ENCODE measurements around the gene TUBG2. TPM values are rescaled to one million over a fixed set of nuclear protein-coding genes. Genes with fewer than 3 reads are reported as not detected.

Gene TUBG2
- total RNA-seq, 2 donors from 2014 or later = 36.8 to 57.7 TPM

DNA sequence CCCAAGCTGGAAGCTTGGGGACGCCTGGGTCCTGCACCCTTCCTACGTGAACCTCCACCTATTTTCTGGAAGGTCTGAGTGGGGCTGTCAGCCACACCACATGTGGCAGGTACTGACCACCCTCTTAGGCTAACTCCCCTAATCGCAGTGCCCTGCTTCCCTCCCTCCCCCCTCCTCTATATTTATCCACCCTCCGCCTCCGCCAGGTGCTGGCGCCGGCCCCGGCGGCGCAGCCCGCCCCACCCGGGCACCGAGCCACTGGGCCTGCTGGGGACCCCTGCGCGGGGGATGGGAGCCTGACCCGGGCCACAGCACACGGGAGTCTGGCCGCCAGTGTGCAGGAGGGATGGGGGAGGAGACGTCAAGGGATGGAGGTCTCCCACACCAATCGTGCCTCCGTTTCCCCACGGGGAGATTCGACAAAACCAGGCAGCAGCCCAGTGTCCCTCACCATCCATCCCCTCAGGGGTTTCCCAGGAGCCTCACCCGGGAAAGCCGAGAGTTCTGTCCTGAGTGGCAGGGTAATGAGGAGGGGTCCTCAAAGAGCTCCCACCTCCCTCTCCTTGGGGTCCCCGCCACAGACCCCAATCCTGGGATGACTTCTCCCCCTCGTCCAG lies 16.4 kb downstream of the TUBG2 start:
- Histone ChIP-seq H3K36me3 (peaks cover 0 to 3% of the 10 kb centered on the region in 2 donors), H3K4me1 (replicated peaks) (peaks cover 9% of the 10 kb centered on the region), H3K27ac (peak overlapping the region; percentile 85 to 98), H3K9me3 (no peaks in the 10 kb centered on the region), H3K27me3 (replicated peaks; ENCODE audit: insufficient read depth) (no peaks in the 10 kb centered on the region), H3K4me3 (peak overlapping the region; percentile 54 to 66)
- intact Hi-C loops (cut with DNase I) = loop anchor here (5.0 to 10.0 kb wide), 2 partner anchors 68 to 251 kb away; partner anchors contain the start of genes CAVIN1, RETREG3 and TUBG1
- DNase-seq (ENCODE audit: low spot score) = peak; percentile 26
- no peak for TF ChIP-seq POLR2A (IDR thresholded peaks at IDR 0.05)
- TF ChIP-seq, protein P1, sequence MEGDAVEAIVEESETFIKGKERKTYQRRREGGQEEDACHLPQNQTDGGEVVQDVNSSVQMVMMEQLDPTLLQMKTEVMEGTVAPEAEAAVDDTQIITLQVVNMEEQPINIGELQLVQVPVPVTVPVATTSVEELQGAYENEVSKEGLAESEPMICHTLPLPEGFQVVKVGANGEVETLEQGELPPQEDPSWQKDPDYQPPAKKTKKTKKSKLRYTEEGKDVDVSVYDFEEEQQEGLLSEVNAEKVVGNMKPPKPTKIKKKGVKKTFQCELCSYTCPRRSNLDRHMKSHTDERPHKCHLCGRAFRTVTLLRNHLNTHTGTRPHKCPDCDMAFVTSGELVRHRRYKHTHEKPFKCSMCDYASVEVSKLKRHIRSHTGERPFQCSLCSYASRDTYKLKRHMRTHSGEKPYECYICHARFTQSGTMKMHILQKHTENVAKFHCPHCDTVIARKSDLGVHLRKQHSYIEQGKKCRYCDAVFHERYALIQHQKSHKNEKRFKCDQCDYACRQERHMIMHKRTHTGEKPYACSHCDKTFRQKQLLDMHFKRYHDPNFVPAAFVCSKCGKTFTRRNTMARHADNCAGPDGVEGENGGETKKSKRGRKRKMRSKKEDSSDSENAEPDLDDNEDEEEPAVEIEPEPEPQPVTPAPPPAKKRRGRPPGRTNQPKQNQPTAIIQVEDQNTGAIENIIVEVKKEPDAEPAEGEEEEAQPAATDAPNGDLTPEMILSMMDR (IDR thresholded peaks at IDR 0.05) = peak in 1 of 4 experiments; percentile 4
- WGBS = 1% methylated on average over 24 of the region's 27 CpGs

DNA sequence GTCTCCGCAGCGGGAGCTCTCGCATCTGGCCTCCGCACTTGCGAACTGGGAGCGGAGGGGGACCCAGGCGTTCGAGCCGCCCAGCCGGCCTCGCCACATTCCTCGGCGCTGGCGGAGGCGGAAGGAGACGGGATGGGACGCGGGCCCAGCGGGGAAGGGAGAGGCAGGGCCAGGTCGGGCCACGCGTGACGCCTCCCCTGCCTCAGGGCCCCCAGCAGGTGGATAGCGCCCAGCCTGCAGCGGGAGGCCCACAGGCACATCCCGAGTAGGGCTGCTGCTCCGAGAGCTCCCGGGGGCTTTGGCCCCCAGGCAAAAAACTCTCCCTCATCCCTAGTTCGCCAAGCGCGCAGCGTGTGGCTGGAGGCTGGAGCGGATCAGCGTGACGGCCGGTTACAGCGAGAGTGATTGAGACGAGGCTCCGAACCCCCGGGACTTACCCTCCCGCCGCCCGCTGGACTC lies 16.9 kb downstream of the TUBG2 start:
- no peaks in the 10 kb centered on the region for H3K36me3 ChIP-seq
- TF ChIP-seq POLR2AphosphoS5 (IDR thresholded peaks at IDR 0.05) (peak; percentile 64), POLR2A (IDR thresholded peaks at IDR 0.05) (peak; percentile 69)
- TF ChIP-seq, protein P1 (IDR thresholded peaks at IDR 0.05) = peak in 1 of 4 experiments; percentile 21
- H3K27me3 ChIP-seq (replicated peaks; ENCODE audit: insufficient read depth) = no peaks in the 10 kb centered on the region
- intact Hi-C loops (cut with DNase I) = loop anchor here (5.0 to 10.0 kb wide), 2 partner anchors 69 to 251 kb away; partner anchors contain the start of genes CAVIN1, RETREG3 and TUBG1
- peaks cover 9% of the 10 kb centered on the region for H3K4me1 ChIP-seq (replicated peaks)
- no peaks in the 10 kb centered on the region for H3K9me3 ChIP-seq
- H3K4me3 ChIP-seq = peak overlapping the region; percentile 54 to 66
- DNase-seq (ENCODE audit: low spot score) = peak; percentile 69
- WGBS = under 1% methylated on average over 43 of the region's 43 CpGs
- peak overlapping the region; percentile 85 to 98 for H3K27ac ChIP-seq

DNA sequence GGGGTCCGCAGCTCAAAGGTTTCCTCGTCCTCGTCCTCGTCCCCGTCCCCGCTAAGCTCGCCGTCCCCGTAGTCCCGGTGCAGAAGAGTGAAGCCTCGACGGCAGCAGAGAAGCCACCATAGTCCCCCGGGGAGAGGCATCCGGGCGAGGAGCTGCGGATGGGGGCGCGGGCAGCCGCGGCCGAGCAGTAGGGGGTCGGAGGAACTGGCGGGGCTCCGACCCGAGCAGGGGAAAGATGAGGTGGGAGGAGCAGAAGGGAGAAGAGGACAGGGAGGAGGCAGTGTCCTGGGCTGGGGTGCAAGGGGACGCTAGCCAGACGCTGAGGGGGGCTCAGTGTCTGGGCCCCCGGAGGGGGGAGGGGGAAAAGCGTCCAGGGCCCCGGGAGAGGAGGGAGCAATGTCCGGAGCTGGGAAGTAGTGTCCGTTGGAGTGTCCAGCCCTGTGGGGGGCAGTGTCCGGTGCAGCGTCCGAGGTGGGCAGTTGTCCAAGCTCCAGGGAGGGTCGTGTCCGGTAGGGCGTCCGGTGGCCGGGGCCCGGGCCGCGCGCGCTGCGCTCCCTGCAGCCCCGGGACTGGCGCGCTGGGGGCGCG lies 17.4 kb downstream of the TUBG2 start, which contains the start of gene PLEKHH3:
TSS of gene PLEKHH3 (minus strand) at position 571 of the 588 bp plus-strand sequence. CDS start at position 140, 431 bp downstream.
- Histone ChIP-seq H3K4me1 (replicated peaks) (peaks cover 9% of the 10 kb centered on the region), H3K36me3 (no peaks in the 10 kb centered on the region), H3K27me3 (replicated peaks; ENCODE audit: insufficient read depth) (no peaks in the 10 kb centered on the region), H3K9me3 (no peaks in the 10 kb centered on the region), H3K4me3 (peak within 1 kb of the TSS; percentile 62 to 72), H3K27ac (peak within 1 kb of the TSS; percentile 98)
- DNase-seq (ENCODE audit: low spot score) = no peak
- TF ChIP-seq, protein P1 (IDR thresholded peaks at IDR 0.05) = peak in 1 of 4 experiments; percentile 38
- TF ChIP-seq POLR2AphosphoS5 (IDR thresholded peaks at IDR 0.05) (no peak), POLR2A (IDR thresholded peaks at IDR 0.05) (peak; percentile 93)
- WGBS = under 1% methylated on average over 51 of the region's 51 CpGs
- intact Hi-C loops (cut with DNase I) = loop anchor here (5.0 to 10.0 kb wide), 2 partner anchors 69 to 252 kb away; partner anchors contain the start of genes CAVIN1, RETREG3 and TUBG1

DNA sequence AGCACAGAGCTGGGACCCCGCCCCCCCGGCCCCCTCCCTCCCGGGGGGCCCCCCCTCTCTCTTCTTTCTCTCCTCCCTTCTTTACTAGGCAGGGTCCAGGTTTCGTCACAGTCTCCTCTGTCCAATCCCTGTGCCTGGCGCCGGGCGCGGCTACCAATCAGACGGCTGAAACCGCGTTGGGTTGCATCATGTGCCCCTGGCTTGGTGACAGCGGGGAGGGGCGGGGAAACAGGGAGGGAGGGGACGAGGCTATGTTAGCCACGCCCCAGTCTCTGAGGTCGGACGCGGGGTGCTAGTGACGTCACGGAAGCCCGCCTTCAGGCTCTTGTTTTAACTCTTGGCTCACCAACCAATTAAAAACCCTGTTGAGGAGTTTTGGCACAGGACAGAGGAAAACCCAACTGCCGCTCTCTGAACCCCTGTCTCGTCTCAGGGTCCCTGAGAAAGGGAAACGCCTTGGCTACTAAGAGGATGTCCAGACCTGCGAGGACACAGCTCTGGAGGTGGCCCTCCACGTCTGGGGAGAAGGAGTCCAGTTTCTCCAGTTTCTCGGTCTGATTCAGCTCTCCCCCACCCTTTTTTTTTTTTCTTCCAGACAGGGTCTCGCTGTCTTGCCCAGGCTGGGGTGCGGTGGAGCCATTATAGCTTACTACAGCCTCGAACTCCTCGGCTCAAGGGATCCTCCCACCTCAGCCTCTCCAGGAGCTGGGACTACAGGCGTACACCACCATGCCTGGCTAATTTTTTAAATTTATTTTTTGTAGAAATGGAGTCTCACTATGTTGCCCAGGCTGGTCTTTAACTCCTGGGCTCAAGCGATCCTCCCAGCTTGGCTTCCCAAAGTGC lies 18.2 kb downstream of the TUBG2 start:
- Histone ChIP-seq H3K27ac (peak overlapping the region; percentile 98), H3K27me3 (replicated peaks; ENCODE audit: insufficient read depth) (no peaks in the 10 kb centered on the region), H3K36me3 (no peaks in the 10 kb centered on the region), H3K9me3 (no peaks in the 10 kb centered on the region), H3K4me1 (replicated peaks) (peaks cover 11% of the 10 kb centered on the region), H3K4me3 (peak overlapping the region; percentile 62 to 72)
- TF ChIP-seq POLR2AphosphoS5 (IDR thresholded peaks at IDR 0.05) (peak; percentile 95), POLR2A (IDR thresholded peaks at IDR 0.05) (no peak)
- TF ChIP-seq, protein P1 (IDR thresholded peaks at IDR 0.05) = no peak
- DNase-seq (ENCODE audit: low spot score) = peak; percentile 100
- intact Hi-C loops (cut with DNase I) = loop anchor here (5.0 to 10.0 kb wide), 2 partner anchors 70 to 252 kb away; partner anchors contain the start of genes CAVIN1, RETREG3 and TUBG1
- WGBS = 2% methylated on average over 31 of the region's 33 CpGs

Data from prostate gland (tissue), 2 donors.